GM04503 (cell line): Measurements from ENCODE around the gene MRE11.
"Not testable (repeated sequence)": the region's sequence is repeated elsewhere in the genome, so short reads cannot be mapped to it uniquely, and the experiment has no call there.

ENCODE experiments used
- DNase-seq: peaks from one replicate; pipeline ENCODE4 v3.0.0-alpha.2; 2012; ENCODE audit warnings: low read depth

MRE11 gene

GRCh38 chr11:94506513-94506912, 12.9 kb upstream of the MRE11 start:
- DNase-seq, result not testable (repeated sequence)

DNA sequence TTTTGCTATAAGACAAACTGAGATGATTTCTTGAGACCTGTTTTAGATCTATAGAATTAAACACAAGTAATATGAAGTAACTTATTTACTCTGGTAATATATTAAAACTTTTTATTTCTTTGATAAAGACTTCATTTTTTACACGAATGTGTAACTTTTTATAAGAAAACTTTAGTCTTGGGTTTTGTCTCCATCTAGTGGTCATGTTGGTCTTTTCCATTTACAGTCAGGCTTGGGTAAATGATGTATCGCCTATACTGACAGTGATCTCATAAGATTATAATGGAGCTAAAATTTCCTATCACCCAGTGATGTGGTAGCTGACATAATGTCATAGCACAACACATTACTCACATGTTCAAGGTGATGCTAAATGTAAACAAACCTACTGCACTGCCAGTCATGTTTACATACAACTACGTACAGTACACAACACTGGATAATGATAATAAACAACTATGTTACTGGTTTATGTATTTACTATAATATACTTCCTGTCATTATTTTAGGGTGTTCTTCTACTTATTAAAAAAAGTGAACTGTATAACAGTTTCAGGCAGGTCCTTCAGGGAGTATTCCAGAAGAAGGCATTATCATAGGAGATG, 11.1 kb upstream of the MRE11 start:
- DNase-seq, result no peak

GRCh38 chr11:94501522-94501921, 7.9 kb upstream of the MRE11 start:
- DNase-seq, result no peak

GRCh38 chr11:94500181-94500580, 6.5 kb upstream of the MRE11 start:
- no peak for DNase-seq

GRCh38 chr11:94494126-94494680, 559 bp upstream of the MRE11 start:
- no peak for DNase-seq

DNA sequence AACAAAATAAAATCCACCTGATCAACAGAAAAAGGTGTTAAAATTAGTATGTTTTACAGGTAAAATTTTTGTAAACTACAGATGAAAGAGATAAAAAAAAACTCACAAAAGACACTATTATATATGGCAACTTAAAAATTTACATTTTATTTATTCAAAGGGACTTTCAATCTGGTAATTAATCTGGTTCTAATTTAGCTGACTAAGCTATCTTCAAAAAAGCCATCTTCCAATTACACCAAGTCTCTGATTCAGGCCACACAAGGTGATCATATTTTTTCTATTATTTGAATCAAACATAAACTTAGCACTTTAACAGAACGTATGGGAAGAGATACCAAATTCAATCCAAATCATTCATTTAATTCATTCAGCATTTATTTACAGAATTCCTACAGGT, 7.6 kb downstream of the MRE11 start:
- DNase-seq, result no peak

DNA sequence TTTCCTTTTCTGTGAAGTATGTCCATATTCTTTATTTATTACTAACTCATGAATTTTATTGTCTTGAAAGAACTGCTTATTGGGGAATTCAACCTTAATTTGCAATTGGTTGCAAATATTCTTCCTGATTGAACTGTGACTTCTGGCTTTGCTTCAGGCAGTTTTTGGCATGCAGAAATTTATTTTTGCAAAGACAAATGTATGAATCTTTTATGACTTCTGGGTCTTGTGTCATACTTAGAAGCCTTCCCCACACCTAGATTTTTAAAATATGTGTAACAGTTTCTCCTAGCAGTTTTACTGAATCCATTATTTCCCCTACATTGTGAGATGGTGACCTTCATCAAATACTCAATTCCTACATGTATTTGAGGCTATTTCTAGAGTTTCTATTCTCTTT, 12.3 kb downstream of the MRE11 start:
- DNase-seq, result no peak

GRCh38 chr11:94477624-94478023, 16.0 kb downstream of the MRE11 start:
- DNase-seq, result no peak

- no peak for DNase-seq
These were observed 20.5 kb downstream of the MRE11 start for GRCh38 chr11:94472916-94473799.

- DNase-seq, result no peak
These were observed 24.2 kb downstream of the MRE11 start for GRCh38 chr11:94469416-94469815.

GRCh38 chr11:94459576-94459975, 34.1 kb downstream of the MRE11 start:
- DNase-seq, result no peak

DNA sequence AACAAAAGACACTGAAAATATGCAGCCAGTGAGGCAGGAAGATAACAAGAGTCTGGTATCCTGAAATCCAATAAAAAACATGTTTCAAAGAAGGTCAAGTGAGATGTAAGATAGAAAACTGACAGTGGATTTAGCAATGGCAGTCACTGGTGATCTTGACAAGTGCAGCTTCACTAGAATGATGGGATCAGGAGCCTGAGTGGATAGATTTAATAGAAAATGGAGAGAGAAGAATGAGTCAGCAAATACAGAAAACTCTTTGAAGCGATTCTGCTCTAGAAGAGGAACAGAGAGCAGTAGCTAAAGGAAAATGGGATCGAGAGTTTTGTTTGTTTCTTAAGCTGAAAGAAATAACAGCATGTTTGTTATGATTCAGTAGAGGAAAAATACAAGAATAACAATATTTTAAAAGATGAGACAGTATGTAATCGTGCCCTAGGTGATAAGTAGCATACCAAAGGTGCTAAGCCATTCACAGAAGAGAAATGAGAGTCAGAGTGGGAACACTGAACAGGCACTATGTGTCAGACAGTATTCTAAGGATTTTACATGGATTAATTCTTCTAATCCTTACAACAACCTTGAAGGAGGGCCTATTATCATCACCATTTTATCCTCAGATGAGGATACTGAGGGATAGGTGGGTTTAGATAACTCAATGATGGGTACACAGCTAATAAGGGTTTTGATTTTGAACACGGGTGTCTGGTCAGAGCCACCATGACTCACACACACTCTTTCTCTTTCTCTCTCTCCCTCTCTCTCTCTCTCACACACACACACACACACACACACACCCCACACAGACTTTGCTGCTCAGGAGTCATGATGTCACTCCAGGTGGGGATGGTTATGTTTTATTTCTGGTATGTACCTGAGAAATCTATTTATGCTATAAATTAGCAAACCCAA, 36.3 kb downstream of the MRE11 start:
- DNase-seq, result no peak

DNA sequence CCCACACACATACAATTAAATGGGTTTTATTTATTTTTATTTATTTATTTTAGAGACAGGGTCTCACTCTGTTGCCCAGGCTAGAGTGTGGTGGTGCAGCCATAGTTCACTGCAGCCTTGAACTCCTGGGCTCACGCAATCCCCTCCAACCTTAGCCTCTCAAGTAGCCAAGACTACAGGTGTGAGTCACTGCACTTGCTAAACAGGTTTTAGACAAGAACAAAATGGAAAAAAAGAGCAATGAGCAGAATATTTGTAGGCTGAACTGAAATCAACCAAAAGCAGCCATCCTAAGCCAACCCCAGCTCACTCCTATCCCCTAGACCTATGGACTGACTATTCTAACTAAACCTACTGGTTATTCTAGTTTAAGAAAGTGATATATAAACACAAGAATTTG, 37.8 kb downstream of the MRE11 start:
- no peak for DNase-seq

GRCh38 chr11:94454301-94454700, 39.3 kb downstream of the MRE11 start:
- DNase-seq, result no peak

DNA sequence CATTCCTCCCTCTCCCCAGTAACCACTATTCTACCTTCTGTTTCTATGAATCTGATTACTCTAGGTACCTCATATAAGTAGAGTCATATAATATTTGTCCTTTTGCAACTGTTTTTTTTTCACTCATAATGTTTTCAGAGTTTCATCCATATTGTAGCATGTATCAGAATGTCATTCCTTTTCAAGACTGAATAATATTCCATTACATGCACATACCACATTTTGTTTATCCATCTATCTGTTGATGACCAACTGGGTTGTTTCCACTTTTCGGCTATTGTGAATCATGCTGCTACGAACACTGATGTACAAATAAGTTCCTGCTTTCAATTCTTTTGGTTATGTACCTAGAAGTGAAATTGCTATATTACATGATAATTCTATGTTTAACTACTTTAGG, 40.7 kb downstream of the MRE11 start:
- no peak for DNase-seq

- DNase-seq, result no peak
These were observed 43.6 kb downstream of the MRE11 start for GRCh38 chr11:94450048-94450447.

- peak; percentile 57 for DNase-seq
These were observed 44.2 kb downstream of the MRE11 start for GRCh38 chr11:94449437-94449836.

- DNase-seq, result no peak
These were observed 44.6 kb downstream of the MRE11 start for GRCh38 chr11:94449029-94449428.

DNA sequence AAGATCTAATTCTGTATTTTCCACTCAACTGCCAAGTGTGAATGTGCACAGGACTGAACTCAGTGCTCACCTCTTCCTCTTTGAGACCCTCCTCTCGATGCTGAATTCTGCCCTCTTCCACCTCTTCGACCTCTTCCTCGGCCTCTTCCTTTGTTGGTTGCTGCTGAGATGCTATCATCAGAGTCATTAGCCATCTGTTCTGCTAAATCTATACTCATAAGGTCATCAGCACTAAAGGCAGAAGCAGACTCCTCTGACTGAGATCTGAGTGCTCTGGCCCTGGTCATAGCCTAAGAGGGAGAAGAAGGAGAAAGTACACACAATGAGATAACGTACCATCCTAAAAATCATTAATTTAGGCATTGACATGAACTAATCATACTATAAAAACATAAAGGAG, 46.5 kb downstream of the MRE11 start:
- no peak for DNase-seq

DNA sequence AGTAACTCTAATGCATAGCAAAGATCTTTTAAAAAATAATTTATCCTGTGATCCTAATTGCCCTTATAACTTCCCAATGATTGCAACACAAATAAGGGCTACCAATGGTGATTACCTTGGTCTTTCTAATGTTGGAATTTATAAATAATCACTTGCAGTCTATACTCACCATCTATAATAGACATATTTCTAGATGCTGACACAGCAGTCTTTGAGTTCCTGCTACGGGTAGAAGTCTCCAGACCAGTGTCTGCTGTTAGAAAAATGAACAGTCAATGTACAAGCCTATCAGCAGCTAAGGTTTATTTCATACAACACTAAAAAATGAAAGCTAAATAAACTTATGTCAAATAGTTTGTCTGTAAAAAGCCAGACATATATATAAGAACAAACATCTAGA, 48.0 kb downstream of the MRE11 start:
- DNase-seq, result no peak

GRCh38 chr11:94433049-94433448, 60.6 kb downstream of the MRE11 start:
- no peak for DNase-seq

DNA sequence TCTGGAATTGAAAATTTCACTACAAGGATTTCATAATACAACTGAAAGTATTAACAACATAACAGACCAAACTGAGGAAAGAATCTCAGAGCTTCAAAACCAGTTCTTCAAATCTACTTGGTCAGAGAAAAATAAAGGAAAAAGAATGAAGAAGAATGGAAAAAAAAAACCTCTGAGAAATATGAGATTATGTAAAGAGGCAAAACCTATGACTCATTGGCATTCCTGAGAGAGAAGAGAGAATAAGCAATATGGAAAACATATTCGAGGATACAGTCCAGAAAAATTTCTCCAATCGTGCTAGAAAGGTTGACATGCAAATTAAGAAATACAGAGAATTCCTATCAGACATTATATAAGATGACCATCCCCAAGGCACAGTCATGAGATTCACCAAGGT, 69.0 kb downstream of the MRE11 start:
- no peak for DNase-seq
